Measurements from ENCODE around the gene AKT2. TPM values are rescaled to one million over a fixed set of nuclear protein-coding genes. Genes with fewer than 3 reads are reported as not detected.

The AKT2 gene
- total RNA-seq, 3 donors from 2014 or later (not counting 1 experiment from before 2014, with no cell fraction given) = 234 to 292 (median 261) TPM

- H3K36me3 Mint-ChIP-seq = no peaks in the 10 kb centered on the region
- H3K4me1 ChIP-seq (ENCODE audit: control insufficient read depth, insufficient read depth, low read length) = peaks cover 23% of the 10 kb centered on the region
Observed at GRCh38 chr19:40270362-40271089, 14.6 kb downstream of the AKT2 start.

GRCh38 chr19:40269216-40269940 is 15.8 kb downstream of the AKT2 start:
- Histone ChIP-seq H3K27ac (ENCODE audit: low read length) (no peak overlapping the region), H3K4me1 (ENCODE audit: control insufficient read depth, insufficient read depth, low read length) (peaks cover 12% of the 10 kb centered on the region), H3K27me3 (ENCODE audit: control insufficient read depth, insufficient read depth, low read length) (no peaks in the 10 kb centered on the region), H3K36me3 (ENCODE audit: control insufficient read depth, insufficient read depth, low read length) (peaks cover 12% of the 10 kb centered on the region), H3K4me3 (ENCODE audit: low read length) (no peak overlapping the region), H3K9me3 (ENCODE audit: control insufficient read depth, insufficient read depth, low read length) (no peaks in the 10 kb centered on the region)
- Mint-ChIP-seq H3K4me1 (peaks cover 45 to 81% of the 10 kb centered on the region in 2 donors), H3K4me3 (no peak overlapping the region), H3K27me3 (ENCODE audit: low read depth in 2 of 2) (no peaks in the 10 kb centered on the region), H3K27ac (peak overlapping the region; percentile 46 to 53), H3K36me3 (no peaks in the 10 kb centered on the region), H3K9me3 (no peaks in the 10 kb centered on the region)
- intact Hi-C loops (cut with micrococcal nuclease) = no loop called here
- no peak for DNase-seq
- 95% methylated on average over 7 of the region's 11 CpGs for WGBS (ENCODE audit: insufficient coverage)
- no peak for ATAC-seq
- TF ChIP-seq CTCF (IDR thresholded peaks at IDR 0.05) = no peak

More at GRCh38 chr19:40270362-40271089, 14.6 kb downstream of the AKT2 start:
- H3K9me3 Mint-ChIP-seq = no peaks in the 10 kb centered on the region
- H3K4me3 ChIP-seq (ENCODE audit: low read length) = no peak overlapping the region
- no peaks in the 10 kb centered on the region for H3K27me3 Mint-ChIP-seq (ENCODE audit: low read depth in 2 of 2)
- peak overlapping the region in 1 of 2 donors; percentile 57 for H3K27ac Mint-ChIP-seq
- 94% methylated on average over 12 of the region's 12 CpGs for WGBS (ENCODE audit: insufficient coverage)
- ATAC-seq (no peak), DNase-seq (no peak)
- no peak overlapping the region for H3K4me3 Mint-ChIP-seq
- no peaks in the 10 kb centered on the region for H3K9me3 ChIP-seq (ENCODE audit: control insufficient read depth, insufficient read depth, low read length)
- H3K27me3 ChIP-seq (ENCODE audit: control insufficient read depth, insufficient read depth, low read length) = no peaks in the 10 kb centered on the region
- peaks cover 7% of the 10 kb centered on the region for H3K36me3 ChIP-seq (ENCODE audit: control insufficient read depth, insufficient read depth, low read length)
- intact Hi-C loops (cut with micrococcal nuclease) = no loop called here
- H3K27ac ChIP-seq (ENCODE audit: low read length) = no peak overlapping the region
- no peak for TF ChIP-seq CTCF (IDR thresholded peaks at IDR 0.05)
- peaks cover 50 to 81% of the 10 kb centered on the region in 2 donors for H3K4me1 Mint-ChIP-seq

GRCh38 chr19:40267601-40267997 is 17.5 kb downstream of the AKT2 start:
- Histone ChIP-seq H3K4me3 (ENCODE audit: low read length) (no peak overlapping the region), H3K4me1 (ENCODE audit: control insufficient read depth, insufficient read depth, low read length) (peaks cover 7% of the 10 kb centered on the region), H3K27me3 (ENCODE audit: control insufficient read depth, insufficient read depth, low read length) (no peaks in the 10 kb centered on the region), H3K36me3 (ENCODE audit: control insufficient read depth, insufficient read depth, low read length) (peaks cover 26% of the 10 kb centered on the region), H3K27ac (ENCODE audit: low read length) (no peak overlapping the region), H3K9me3 (ENCODE audit: control insufficient read depth, insufficient read depth, low read length) (no peaks in the 10 kb centered on the region)
- Mint-ChIP-seq H3K4me1 (peaks cover 48 to 77% of the 10 kb centered on the region in 2 donors), H3K9me3 (no peaks in the 10 kb centered on the region), H3K27ac (peak overlapping the region; percentile 2 to 52), H3K36me3 (no peaks in the 10 kb centered on the region), H3K4me3 (no peak overlapping the region), H3K27me3 (ENCODE audit: low read depth in 2 of 2) (no peaks in the 10 kb centered on the region)
- WGBS (ENCODE audit: insufficient coverage) = 94% methylated on average over 6 of the region's 6 CpGs
- intact Hi-C loops (cut with micrococcal nuclease) = no loop called here
- no peak for ATAC-seq
- no peak for TF ChIP-seq CTCF (IDR thresholded peaks at IDR 0.05)
- DNase-seq = no peak
